HepG2 (cell line): ENCODE measurements around the gene JAKMIP2. TPM values are rescaled to one million over a fixed set of nuclear protein-coding genes. Genes with fewer than 3 reads are reported as not detected.

Experiments
- ETS1 ChIP-seq: sonication (generic); formaldehyde crosslinking; IDR thresholded peaks from 2 replicates; pipeline ENCODE4 v1.4.0; 2020; ENCODE audit warnings: missing genetic modification reagents
- FOXJ3 ChIP-seq: sonication (generic); formaldehyde crosslinking; IDR thresholded peaks from 2 replicates; pipeline ENCODE4 v1.4.0; 2020; ENCODE audit warnings: missing genetic modification reagents, mild to moderate bottlenecking, borderline replicate concordance
- HNRNPLL ChIP-seq: fragments of 200-400 bp; formaldehyde crosslinking; IDR thresholded peaks from 2 replicates; pipeline ENCODE4 v1.6.1; 2017; ENCODE audit warnings: mild to moderate bottlenecking, low read depth, low read length; ENCODE audit not compliant: poor library complexity, severe bottlenecking
- MAFG ChIP-seq: sonication (generic); formaldehyde crosslinking; IDR thresholded peaks from 2 replicates; pipeline ENCODE4 v1.5.1; 2020; ENCODE audit warnings: mild to moderate bottlenecking, missing genetic modification reagents
- PHF21A ChIP-seq: sonication (generic); formaldehyde crosslinking; IDR thresholded peaks from 2 replicates; pipeline ENCODE4 v1.5.0; 2020; ENCODE audit warnings: mild to moderate bottlenecking, missing genetic modification reagents
- SMAD9 ChIP-seq: sonication (generic); formaldehyde crosslinking; IDR thresholded peaks from 2 replicates; pipeline ENCODE4 v1.5.1; 2020; ENCODE audit warnings: mild to moderate bottlenecking, missing genetic modification reagents
- ZBTB43 ChIP-seq: sonication (generic); formaldehyde crosslinking; conservative IDR thresholded peaks from 2 replicates; pipeline ENCODE4 v1.4.0; 2020; ENCODE audit warnings: missing genetic modification reagents
- ZNF44 ChIP-seq: sonication (generic); formaldehyde crosslinking; IDR thresholded peaks from 2 replicates; pipeline ENCODE4 v1.5.1; 2020; ENCODE audit warnings: mild to moderate bottlenecking, missing genetic modification reagents
- ZSCAN30 ChIP-seq: sonication (generic); formaldehyde crosslinking; IDR thresholded peaks from 2 replicates; pipeline ENCODE4 v1.5.0; 2020; ENCODE audit warnings: mild to moderate bottlenecking, missing genetic modification reagents
- polyA plus RNA-seq, 8 experiments: library from polyadenylated mRNA; depleted of rRNA in 3 of 8; stranded (reverse) in 7 of 8; unstranded in 1 of 8; fragments of >200 nt; fragmentation: Illumina TruSeq in 4 of 8; extraction: Trizol in 4 of 8; gene quantifications; 2 replicates each; pipeline versions ENCODE4 v1.2.1 to v1.2.3, GENCODE V29; 2011 to 2016; ENCODE audit warnings: low read depth in 4 of 8, missing spikeins in 1 of 8, mixed read lengths in 1 of 8; ENCODE audit not compliant: insufficient read depth in 1 of 8
- total RNA-seq, 5 experiments: library from RNA; depleted of rRNA; stranded (reverse); fragments of >200 nt; fragmentation: Illumina TruSeq; extraction: Trizol; gene quantifications; 2 replicates each; pipeline ENCODE4 v1.2.3, GENCODE V29; 2016; ENCODE audit warnings: low read depth in 1 of 5
- TF ChIP-seq, protein P1 (sequence below): sonication (generic); formaldehyde crosslinking; IDR thresholded peaks from 2 replicates; pipeline ENCODE4 v1.9.0; 2021; ENCODE audit warnings: mild to moderate bottlenecking, missing genetic modification reagents
- TF ChIP-seq, protein P2 (sequence below): sonication (generic); formaldehyde crosslinking; IDR thresholded peaks from 2 replicates; pipeline ENCODE4 v1.5.1; 2020; ENCODE audit warnings: mild to moderate bottlenecking, missing genetic modification reagents, borderline replicate concordance
- TF ChIP-seq, protein P3 (sequence below): sonication (generic); formaldehyde crosslinking; IDR thresholded peaks from 2 replicates; pipeline ENCODE4 v1.4.0; 2020; ENCODE audit warnings: missing genetic modification reagents, borderline replicate concordance

Gene JAKMIP2
- total and polyA plus RNA-seq, 2 of the 13 experiments (the other 11 are each of a cell fraction or from before 2014, with no cell fraction given), result 0.04 to 2.1 TPM

DNA sequence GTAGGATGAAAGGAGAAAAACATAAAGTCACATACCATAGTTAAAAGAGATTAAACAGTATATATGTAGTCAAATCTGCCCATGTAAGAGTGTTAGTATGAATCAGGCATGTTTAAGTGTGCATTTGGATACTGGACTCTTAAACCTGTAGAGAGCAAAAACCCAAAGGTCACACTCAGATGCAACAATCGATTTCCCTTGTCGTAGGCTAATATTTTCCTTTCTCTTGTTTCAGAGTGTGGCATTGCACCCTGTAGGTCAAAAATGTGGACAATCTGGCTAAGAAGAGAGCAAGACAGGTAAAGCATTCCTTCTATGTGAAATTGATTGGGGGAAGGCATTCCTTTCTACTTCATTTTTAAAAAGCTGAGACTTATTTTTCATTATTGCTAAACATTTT, 8.9 kb downstream of the JAKMIP2 start (continued):
- TF ChIP-seq PHF21A (CRISPR knock-in tag) (no peak), ZNF44 (no peak), ZSCAN30 (no peak), ZBTB43 (CRISPR knock-in tag) (no peak), ETS1 (CRISPR knock-in tag) (no peak), SMAD9 (no peak), FOXJ3 (CRISPR knock-in tag) (no peak), HNRNPLL (no peak), MAFG (CRISPR knock-in tag) (no peak)
- TF ChIP-seq, protein P1, sequence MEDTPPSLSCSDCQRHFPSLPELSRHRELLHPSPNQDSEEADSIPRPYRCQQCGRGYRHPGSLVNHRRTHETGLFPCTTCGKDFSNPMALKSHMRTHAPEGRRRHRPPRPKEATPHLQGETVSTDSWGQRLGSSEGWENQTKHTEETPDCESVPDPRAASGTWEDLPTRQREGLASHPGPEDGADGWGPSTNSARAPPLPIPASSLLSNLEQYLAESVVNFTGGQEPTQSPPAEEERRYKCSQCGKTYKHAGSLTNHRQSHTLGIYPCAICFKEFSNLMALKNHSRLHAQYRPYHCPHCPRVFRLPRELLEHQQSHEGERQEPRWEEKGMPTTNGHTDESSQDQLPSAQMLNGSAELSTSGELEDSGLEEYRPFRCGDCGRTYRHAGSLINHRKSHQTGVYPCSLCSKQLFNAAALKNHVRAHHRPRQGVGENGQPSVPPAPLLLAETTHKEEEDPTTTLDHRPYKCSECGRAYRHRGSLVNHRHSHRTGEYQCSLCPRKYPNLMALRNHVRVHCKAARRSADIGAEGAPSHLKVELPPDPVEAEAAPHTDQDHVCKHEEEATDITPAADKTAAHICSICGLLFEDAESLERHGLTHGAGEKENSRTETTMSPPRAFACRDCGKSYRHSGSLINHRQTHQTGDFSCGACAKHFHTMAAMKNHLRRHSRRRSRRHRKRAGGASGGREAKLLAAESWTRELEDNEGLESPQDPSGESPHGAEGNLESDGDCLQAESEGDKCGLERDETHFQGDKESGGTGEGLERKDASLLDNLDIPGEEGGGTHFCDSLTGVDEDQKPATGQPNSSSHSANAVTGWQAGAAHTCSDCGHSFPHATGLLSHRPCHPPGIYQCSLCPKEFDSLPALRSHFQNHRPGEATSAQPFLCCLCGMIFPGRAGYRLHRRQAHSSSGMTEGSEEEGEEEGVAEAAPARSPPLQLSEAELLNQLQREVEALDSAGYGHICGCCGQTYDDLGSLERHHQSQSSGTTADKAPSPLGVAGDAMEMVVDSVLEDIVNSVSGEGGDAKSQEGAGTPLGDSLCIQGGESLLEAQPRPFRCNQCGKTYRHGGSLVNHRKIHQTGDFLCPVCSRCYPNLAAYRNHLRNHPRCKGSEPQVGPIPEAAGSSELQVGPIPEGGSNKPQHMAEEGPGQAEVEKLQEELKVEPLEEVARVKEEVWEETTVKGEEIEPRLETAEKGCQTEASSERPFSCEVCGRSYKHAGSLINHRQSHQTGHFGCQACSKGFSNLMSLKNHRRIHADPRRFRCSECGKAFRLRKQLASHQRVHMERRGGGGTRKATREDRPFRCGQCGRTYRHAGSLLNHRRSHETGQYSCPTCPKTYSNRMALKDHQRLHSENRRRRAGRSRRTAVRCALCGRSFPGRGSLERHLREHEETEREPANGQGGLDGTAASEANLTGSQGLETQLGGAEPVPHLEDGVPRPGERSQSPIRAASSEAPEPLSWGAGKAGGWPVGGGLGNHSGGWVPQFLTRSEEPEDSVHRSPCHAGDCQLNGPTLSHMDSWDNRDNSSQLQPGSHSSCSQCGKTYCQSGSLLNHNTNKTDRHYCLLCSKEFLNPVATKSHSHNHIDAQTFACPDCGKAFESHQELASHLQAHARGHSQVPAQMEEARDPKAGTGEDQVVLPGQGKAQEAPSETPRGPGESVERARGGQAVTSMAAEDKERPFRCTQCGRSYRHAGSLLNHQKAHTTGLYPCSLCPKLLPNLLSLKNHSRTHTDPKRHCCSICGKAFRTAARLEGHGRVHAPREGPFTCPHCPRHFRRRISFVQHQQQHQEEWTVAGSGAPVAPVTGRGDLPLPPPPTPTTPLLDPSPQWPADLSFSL (CRISPR knock-in tag), result no peak
- TF ChIP-seq, protein P2, sequence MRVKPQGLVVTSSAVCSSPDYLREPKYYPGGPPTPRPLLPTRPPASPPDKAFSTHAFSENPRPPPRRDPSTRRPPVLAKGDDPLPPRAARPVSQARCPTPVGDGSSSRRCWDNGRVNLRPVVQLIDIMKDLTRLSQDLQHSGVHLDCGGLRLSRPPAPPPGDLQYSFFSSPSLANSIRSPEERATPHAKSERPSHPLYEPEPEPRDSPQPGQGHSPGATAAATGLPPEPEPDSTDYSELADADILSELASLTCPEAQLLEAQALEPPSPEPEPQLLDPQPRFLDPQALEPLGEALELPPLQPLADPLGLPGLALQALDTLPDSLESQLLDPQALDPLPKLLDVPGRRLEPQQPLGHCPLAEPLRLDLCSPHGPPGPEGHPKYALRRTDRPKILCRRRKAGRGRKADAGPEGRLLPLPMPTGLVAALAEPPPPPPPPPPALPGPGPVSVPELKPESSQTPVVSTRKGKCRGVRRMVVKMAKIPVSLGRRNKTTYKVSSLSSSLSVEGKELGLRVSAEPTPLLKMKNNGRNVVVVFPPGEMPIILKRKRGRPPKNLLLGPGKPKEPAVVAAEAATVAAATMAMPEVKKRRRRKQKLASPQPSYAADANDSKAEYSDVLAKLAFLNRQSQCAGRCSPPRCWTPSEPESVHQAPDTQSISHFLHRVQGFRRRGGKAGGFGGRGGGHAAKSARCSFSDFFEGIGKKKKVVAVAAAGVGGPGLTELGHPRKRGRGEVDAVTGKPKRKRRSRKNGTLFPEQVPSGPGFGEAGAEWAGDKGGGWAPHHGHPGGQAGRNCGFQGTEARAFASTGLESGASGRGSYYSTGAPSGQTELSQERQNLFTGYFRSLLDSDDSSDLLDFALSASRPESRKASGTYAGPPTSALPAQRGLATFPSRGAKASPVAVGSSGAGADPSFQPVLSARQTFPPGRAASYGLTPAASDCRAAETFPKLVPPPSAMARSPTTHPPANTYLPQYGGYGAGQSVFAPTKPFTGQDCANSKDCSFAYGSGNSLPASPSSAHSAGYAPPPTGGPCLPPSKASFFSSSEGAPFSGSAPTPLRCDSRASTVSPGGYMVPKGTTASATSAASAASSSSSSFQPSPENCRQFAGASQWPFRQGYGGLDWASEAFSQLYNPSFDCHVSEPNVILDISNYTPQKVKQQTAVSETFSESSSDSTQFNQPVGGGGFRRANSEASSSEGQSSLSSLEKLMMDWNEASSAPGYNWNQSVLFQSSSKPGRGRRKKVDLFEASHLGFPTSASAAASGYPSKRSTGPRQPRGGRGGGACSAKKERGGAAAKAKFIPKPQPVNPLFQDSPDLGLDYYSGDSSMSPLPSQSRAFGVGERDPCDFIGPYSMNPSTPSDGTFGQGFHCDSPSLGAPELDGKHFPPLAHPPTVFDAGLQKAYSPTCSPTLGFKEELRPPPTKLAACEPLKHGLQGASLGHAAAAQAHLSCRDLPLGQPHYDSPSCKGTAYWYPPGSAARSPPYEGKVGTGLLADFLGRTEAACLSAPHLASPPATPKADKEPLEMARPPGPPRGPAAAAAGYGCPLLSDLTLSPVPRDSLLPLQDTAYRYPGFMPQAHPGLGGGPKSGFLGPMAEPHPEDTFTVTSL, result 0 out of 2 replicates have a peak, but pooled peaks have one; percentile 23
- TF ChIP-seq, protein P3, sequence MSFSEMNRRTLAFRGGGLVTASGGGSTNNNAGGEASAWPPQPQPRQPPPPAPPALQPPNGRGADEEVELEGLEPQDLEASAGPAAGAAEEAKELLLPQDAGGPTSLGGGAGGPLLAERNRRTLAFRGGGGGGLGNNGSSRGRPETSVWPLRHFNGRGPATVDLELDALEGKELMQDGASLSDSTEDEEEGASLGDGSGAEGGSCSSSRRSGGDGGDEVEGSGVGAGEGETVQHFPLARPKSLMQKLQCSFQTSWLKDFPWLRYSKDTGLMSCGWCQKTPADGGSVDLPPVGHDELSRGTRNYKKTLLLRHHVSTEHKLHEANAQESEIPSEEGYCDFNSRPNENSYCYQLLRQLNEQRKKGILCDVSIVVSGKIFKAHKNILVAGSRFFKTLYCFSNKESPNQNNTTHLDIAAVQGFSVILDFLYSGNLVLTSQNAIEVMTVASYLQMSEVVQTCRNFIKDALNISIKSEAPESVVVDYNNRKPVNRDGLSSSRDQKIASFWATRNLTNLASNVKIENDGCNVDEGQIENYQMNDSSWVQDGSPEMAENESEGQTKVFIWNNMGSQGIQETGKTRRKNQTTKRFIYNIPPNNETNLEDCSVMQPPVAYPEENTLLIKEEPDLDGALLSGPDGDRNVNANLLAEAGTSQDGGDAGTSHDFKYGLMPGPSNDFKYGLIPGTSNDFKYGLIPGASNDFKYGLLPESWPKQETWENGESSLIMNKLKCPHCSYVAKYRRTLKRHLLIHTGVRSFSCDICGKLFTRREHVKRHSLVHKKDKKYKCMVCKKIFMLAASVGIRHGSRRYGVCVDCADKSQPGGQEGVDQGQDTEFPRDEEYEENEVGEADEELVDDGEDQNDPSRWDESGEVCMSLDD (CRISPR knock-in tag), result no peak
